Limb (tissue), 2 donors: ENCODE data around the gene FAM114A2.

Experiments used
- DNase-seq, 2 donors: peaks; one replicate each; pipeline ENCODE4 v3.0.0-alpha.2; 2016; ENCODE audit errors: extremely low spot score in 2 of 2

The FAM114A2 gene

DNA sequence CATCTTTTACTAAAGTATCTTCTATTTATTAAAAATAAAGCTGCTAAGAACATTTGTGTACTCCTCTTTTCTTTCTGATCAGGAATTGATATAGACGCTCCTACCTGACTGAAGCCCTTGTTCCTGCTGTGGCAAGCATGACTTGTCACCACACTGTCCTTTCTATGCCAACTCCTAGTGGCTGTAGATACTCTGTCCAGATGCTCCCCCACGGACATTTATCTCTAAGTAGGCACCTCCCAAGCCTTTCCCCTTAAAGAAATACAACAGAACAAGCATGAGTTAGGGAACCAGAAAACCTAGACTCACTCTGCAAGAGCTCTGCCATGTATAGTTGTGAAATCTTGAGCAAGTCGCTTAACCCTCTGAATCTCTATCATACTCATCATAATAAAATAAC is 53.2 kb downstream of the FAM114A2 start:
- no peak for DNase-seq

DNA sequence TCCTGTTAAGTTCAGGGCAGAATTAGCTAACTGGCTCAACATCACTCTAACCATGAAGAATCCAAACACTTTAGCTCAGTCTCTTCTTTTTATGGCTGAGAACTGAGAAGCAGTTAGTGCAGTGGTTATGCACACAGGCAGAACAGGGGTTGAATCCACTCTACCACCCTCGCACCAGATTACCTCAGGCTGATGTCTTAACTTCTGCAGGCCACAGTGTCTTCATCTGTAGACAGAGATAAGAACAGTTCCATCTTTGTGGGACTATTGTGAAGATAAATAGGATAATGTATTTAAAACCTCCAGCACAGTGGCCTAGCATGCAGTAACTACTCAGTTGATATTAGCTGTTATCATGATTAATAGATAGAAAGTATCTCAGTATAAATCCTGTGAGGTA is 54.8 kb downstream of the FAM114A2 start:
- DNase-seq = no peak

DNA sequence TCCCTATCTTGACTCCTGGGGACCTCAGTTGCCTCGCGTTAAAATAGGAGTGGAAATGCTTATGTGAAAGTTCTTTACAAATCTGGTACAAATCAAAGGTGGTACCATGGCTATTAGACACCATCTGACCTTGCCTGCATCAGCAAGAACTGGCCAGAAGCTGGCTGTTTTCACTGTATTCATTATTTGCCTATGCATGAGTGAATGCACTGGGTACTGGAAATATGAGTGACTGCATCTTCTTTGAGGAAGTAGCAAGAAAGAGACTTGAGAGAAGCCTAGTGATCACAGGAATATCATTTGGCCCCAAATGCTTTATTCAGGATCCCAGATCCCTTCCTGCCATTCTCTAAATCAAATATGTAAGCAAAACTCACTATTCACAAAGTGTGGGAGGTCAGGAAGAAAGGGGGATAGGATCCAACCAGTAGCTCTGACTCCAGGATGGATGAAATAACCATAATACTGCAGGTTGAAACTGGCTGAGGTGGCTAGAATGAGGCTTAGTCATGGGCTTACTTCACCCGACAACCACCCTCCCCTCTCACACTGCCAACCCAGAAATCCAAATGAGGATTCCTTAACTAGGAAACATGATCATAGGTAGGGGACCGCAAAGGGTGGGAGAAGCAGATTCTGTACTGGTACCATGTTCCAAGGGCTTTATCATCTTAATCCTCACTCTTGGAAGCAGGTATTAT is 56.7 kb downstream of the FAM114A2 start:
- no peak for DNase-seq

DNA sequence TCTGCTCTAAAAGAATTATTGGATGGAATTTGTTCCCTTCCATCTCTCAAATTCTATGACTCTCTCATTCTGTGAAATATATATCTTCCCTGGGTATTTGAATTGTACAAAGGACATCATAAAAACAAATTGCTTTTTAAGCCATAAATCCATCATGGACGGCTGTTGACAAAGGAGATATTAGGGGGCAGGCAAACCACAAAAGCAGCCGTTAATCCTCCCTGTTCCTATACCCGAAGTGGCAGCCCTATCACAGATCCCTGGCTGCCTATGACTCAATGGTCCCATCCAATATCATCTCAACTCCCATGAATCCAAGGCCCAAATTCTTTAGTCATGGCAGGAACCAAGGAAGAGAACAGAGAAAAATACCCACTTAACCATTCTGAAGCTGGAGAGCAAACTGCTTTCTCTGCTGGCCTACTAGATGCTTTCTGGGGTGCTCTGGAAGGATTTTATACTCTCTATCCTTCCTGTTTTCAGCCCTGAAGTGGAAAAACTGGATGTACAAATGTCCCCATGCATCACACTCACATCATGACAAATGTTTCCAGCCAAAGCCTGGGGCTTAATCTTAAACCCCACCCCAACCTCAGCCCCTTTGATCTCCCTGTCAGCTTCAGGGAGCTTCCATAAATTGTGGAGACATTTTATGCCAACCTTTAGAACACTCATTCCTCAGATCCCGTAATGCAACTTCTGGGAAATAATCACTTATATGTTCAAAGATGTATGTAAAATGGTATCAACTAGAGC is 59.5 kb downstream of the FAM114A2 start:
- no peak for DNase-seq

DNA sequence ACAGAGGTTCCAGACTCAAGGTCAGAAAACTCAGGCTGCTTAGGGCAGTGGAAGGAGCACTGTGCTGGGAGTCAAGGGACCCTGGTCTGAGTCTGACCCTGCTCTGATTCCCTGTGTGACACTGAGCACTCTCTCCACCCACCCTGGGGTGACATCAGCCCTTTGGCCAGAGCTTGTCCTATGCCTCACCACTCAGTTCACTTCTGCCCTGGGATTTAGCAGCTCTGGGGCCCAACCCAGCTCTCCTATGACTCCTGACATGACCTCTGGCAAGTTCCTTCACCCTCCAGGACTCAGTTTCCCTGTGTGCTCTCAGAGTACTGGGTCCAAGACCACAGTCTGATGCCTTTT is 63.9 kb downstream of the FAM114A2 start:
- no peak for DNase-seq

DNA sequence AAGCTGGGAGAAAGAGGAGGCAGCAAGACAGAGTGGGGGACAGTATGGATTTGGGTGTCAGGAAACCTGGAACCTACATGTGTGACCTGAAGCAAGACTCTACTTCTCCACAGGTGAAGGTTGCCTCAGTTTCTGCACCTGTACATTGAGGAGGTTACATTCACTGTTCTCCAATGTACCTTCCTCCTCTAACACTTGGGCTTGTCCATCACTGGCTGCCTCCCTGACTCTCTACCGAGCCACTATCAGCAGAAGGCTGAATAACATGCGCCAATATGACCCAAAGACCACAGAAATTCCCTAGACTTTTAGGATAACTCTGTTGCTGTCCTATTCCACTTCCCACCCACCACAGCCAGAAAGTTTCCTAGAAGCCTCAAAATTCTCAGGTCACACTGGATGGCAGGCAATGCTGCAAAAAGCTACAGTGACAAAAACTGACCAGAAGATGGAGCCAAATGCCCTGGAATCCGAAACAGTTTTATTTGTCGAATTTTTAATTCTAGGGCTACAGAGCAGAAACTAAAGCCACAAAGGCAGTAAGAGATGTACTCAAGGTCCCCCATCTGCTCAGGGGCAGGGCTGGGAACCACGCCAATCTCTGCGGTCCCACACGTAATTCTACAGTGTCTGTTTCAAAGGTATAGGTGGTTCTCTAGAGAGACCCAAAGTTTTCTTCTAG is 64.4 kb downstream of the FAM114A2 start:
- DNase-seq = peak; percentile 56 to 66

DNA sequence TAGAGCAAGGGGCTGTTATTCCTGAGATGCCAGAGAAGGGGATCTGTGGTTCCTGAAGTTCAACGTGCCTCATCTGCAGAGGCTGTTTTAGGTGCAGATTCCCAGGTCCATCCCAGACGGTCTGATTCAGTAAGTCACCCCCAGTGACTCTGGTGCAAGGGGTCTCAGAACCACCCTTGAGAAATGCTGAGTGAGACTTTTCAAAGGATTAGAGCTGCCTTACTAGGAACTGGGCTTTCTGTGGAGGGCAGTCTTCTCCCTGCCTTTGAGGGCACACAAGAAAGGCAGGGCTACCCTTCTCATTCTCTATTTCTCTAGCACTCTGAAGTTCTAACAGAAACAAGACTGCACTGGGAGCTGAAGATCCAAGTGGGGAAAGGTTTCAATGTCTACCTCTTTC is 66.5 kb downstream of the FAM114A2 start:
- DNase-seq = no peak

DNA sequence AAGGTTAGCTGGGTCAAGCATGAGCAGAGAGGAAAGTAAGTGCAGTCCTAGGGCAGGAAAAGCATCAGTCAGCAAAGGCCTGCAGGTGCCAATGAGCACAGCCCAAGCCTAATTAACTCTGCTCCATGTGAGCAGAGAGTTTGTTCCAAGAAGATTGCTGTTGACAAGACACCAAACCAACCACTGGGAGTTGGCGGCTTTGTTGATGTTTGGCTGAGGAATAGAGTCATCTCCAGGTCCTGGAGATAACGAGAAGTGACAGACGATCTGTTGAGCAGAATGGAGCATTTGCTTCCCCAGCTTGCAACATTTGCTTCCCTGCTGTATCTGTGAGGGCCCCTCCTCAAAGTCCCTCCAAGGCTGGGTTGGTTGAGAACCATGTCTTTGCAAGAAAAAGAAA is 68.2 kb downstream of the FAM114A2 start:
- DNase-seq = no peak

DNA sequence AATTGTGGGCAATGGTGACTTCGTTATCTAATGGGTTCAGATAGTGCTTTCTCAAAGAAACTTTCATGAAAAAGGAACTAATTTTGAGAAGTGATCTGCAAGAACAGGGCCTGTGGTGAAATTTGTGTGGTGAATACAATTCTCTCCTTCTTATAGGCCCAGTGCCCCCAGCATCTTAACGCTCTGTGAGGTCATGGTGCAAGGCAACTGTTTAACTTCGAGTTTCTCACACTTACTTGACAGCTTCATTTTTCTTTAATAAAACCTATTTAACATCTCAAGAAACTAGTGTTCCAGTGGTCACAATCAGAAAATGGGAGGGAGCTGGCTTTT is 69.2 kb downstream of the FAM114A2 start:
- DNase-seq = no peak

DNA sequence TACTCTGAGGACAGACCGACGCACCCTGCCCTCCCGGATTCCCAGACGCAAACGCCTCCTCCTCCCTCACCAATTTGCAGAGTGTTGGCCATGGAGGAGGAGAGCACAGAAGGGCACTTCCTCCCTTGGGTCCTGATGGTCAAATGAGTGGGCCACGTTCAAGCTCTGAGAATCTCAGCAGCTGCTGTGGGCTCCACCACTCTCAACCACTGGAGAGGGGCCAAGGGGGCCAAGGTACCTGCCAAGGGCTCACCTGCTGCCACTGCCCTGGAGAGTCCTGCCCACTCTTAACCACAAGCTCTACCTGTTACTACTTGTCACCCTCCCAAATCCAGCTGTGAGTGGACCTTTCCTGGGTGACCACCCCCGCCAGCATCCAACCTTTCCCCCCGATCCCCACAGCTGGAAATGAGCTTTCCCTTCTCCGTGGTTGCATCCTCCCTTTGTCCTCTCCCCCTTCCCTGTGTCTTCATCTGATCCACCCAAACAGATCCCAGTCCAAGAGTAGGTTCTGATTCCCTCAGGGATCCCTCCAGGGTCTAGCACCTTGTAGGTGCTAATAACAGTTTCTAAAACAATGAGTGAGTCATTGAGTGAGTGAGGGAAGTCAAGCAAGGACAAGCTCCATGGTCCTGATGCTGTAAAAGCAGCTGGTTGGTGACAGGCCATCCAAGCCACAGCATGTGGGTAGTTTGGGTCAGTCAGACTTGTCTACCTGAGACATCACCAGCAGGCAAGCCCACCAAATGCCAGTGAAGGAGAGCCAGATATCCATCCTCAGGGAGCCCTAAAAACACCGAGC is 69.7 kb downstream of the FAM114A2 start:
- DNase-seq = no peak

DNA sequence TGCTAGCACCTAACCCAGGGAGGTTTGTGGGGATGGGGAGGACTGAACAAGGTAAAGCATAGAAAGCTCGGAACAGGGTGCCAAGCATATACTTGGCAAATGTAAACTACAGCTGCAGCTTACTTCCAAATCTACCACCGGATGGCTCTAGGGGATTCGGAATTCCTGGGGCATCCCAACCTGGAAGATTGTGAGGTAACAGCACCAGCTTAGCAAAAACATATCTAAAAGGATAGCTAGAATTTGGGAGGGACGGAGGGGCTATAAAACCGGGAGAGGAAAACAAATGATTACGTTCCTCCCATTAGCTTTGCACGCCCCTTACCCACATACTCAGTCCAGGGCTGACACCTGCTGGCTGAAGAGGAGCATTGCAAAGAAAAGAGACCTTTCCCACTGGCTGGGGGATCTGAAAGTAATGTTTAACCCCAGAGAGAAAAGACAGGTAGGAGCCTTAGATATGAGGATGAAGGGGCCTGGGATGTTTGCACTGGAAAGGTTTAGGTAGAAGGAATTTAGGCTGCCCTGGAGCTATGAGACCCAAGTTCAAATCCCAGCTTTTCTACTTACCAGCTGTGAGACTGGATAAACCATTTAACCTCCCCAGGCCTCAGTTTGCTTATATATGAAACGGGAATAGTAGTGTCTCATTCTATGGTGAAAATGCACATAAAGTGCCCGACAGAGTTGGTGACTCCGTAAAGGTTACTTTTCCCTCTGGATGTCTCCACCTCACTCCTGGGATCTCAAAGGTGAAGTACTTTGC is 73.6 kb downstream of the FAM114A2 start:
- DNase-seq = peak; percentile 71 to 83

DNA sequence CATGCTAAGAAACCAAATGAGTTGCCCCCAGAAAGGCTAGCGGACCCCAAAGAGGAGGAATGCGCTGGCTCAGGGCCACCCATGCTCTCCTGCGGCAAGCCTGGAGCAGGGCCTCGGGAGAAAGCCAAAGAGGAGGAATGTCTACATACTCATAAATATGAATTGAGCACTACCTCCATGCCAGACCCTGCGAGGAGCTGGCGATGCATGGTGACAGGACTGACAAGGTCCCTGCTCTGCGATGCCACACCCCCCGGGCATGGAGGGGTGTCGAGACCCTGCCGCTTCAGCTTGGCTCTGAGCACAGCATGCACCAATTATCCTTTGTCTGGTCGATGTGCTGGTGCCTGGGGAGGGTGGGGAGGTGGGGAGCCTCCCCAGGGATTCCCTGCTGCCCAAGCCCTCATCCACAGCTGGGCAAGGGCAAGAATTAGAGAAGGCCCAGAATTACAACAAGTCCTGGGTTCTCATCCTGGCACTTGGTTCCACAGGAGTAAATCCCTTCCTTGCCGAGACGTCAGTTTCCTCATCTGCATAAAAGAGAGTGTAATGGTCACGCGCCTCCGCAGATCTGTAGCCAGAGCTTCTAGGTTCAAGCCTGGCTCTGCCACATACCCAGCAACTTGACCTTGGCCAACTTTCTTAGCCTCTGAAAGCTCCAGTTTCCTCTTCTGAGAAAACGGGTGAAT is 74.4 kb downstream of the FAM114A2 start:
- peak in 1 of 2 donors; percentile 41 for DNase-seq

DNA sequence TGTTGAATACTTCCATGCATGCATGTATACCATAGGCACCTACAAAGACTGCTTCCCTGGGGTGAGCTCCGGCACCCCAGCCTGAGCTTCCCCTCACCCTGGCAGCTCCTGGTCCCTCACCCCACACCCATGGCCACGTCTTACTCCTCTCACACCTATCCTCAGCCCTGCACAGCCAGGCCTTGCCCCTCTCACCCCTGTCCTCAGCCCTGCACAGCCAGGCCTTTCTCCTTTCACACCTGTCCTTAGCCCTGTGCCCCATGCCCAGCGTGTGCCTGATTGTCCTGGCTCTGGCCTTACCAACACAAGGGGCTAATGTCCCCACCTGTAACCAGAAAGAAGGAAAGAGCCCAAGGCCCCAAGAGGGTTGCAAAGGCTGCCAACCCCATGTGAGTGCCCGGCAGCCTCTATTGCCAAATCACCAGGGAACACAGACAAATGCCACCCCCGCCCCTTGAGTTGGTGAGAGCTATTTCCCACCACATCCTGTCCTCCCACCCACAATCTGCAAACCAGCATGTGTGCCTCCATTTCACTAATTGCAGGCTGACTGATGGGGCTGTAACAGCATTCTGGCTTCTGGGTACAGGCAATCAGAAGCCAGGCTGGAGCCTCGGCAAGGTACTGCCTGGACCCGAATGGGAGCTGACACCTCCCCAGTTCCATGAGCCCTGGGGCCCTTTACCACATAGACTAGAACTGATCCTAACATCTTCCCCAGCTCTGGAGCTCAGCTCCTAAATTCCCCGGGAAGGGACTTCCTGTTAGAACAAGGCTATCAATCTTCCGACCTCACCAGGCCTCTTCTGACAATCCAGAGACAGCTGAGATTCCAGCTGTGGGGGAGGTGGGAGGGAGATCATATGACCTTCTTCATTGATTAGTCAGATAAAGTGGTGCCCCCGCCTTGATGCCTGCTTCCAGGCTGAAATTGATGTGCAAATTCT is 78.2 kb downstream of the FAM114A2 start:
- DNase-seq = no peak

DNA sequence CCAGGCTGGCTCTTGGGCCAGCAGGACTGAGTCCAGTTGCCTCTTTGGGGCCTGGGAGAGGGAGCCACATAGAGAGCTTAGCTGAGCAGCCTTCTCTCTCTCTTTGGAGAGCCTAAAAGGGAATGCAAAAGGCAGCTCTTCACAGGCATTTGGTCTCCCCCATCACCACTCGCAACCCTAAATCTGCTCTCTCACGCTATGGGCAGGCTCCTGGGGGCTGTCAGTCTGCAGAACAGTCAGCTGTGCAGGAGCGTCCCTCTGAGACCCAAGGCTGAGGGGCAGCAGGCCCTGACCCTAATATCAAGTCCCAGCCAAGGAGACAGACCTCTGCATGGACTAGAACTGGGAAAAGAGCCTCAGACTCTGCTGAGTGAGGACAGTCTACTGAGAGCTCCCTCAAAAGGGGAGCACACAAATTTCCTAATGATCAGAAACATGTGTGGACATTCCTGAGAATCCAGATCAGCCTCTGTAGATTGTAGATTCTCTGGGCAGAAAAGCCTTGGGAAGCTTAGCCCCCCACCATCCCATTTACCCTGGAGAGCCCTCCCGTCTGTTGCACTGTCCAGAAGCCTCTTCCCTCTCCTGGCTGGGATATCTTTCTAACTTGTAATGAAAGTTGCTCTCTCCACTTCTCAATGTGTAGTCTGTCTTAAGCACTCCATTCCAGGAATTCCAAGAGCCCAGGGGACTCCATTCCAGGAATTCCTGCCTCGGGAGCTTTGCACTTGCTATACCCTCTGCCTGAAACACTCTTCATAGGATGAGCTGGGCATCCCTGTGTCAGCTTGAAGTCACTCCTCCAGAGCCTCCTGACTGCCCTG is 79.4 kb downstream of the FAM114A2 start:
- peak in 1 of 2 donors; percentile 47 for DNase-seq

DNA sequence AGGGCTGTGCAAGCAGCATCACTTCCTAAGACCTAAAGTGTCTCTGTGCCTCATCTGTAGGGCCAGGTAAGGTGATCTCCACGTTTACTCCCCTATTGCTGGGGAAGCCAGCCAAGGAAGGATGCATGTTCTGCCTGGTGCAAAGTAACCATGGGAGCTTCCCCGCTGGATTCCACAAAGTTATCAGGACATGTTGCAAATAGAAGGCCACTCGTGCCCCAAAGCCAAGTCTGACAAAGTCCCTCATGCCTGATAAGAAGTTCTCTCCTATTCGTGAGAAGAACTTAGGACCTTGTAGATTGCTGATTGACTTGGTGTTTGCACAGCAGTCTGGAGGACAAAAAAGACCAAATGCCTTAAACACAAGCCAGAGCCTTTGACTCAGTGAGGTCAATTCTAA is 81.5 kb downstream of the FAM114A2 start:
- DNase-seq = no peak

DNA sequence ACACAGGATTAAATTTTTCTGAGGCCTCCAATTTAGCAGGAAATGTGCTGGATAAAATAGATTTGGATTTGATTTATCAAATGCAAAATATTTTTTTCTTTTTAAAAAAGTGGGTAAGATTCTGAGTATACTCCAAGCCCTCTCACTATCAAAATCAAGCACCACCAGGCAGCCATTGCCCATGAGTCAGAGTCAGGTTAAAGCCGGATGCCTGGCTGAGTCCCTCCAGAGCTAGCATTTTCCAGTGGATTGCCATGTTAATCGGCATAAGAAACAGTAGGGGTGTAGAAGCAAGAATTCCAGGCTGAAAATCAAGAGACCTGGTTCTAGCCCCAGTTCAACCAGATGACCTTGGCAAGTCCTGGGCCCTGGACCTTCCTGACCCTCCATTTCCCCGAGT is 85.3 kb downstream of the FAM114A2 start:
- no peak for DNase-seq

DNA sequence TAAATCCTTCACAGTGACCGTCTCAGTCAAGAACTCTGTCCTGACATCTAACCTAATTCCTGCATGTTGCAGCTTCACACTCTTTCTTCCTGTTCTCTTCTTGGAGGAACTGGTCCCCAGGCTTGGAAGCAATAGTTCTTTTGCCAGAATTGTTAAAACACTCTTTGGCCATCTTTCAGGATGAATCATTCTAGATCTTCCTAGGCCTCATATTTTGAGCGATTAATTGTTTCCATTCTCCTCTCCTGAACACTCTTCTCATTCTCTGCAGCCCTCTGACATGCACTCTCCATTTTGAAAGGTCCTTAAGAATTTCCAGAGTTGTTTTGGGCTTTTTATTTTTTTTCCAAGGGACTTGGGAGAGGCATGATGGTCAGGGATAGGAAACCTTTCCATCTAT is 85.8 kb downstream of the FAM114A2 start:
- no peak for DNase-seq

DNA sequence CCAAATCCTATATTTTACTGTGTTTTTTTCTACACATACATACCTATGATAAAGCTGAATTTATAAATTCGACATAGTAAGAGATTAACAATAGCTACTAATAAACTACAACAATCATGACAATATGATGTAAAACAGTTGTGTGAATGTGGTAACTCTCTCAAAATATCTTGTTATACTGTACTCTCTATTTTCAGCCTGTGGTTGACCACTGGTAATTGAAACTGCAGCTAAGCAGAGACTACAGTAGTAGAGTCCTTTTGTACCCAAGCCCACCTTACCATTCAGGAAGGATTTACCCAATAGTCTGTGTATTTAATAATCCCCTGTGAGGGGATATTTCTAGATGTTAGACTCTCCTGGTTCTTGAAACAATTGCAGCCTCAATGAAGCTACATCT is 86.7 kb downstream of the FAM114A2 start:
- DNase-seq = no peak

DNA sequence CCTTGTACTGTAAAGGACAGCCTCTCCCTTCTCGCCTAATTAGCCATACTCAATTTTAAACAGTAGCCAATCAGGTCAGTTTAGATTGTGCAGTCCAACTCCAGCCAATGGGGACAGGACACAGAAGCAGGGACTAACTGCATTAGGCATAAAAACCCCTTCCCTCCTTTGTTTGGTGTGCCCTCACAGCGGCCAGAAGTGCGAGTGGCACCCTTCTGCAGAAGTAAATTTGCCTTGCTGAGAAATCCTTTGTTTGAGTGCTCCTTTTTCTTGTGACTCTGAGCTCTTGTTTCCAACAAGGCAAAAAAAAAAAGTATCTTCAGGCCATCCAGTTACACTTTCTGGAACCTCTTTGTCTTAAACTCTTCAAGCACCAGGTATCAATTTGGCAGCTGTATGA is 97.4 kb downstream of the FAM114A2 start:
- no peak for DNase-seq
